Measurements from ENCODE around the gene MON2. TPM values are rescaled to one million over a fixed set of nuclear protein-coding genes. Genes with fewer than 3 reads are reported as not detected.
A peak's percentile ranks its signal among the peaks of the same experiment; 100 is the strongest.

MON2 gene
- total and polyA plus RNA-seq, 2 of the 13 experiments (the other 11 are each of a cell fraction or from before 2014, with no cell fraction given) = 10.5 to 24.8 TPM

DNA sequence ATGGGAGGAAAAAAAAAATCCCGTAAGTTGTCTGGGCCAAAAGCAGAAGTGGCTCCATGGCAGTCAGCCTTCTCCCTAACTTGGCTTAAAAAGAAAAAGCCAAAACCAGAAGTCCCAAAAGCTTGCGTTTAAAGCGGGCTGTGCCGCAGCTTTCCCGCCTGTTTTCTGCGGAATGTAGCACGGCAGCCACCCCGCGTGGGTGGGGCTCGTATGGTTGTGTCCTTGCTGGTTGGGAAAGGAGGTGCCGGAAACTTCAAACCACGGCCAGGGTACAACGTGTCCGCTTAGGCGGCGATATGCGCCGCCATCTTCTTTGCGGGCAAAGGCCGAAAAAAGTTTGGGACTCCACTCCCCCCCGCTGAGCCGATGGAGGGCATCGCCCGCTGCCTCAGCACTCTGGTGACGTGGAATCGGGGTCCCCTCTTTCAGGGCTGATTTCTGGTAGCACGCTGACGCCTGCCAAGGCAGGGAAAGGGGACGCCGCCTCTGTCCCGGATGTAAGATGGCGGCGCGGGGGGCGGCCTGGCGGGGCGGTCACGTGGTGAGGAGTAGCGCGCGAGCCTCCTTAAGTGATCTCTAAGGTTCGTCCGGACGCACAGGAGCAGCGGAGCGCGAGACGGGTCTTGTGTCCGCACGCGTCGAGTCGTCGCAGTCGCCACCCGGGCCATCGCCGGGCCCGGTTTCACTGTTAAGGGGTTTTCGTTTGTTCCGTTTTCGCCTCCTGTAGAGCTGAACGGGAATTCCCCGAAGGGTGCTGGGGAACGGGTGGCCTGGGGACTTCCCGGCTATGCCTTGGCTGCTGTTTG lies 135.8 kb downstream of the MON2 start (continued):
- TF ChIP-seq, protein P1, sequence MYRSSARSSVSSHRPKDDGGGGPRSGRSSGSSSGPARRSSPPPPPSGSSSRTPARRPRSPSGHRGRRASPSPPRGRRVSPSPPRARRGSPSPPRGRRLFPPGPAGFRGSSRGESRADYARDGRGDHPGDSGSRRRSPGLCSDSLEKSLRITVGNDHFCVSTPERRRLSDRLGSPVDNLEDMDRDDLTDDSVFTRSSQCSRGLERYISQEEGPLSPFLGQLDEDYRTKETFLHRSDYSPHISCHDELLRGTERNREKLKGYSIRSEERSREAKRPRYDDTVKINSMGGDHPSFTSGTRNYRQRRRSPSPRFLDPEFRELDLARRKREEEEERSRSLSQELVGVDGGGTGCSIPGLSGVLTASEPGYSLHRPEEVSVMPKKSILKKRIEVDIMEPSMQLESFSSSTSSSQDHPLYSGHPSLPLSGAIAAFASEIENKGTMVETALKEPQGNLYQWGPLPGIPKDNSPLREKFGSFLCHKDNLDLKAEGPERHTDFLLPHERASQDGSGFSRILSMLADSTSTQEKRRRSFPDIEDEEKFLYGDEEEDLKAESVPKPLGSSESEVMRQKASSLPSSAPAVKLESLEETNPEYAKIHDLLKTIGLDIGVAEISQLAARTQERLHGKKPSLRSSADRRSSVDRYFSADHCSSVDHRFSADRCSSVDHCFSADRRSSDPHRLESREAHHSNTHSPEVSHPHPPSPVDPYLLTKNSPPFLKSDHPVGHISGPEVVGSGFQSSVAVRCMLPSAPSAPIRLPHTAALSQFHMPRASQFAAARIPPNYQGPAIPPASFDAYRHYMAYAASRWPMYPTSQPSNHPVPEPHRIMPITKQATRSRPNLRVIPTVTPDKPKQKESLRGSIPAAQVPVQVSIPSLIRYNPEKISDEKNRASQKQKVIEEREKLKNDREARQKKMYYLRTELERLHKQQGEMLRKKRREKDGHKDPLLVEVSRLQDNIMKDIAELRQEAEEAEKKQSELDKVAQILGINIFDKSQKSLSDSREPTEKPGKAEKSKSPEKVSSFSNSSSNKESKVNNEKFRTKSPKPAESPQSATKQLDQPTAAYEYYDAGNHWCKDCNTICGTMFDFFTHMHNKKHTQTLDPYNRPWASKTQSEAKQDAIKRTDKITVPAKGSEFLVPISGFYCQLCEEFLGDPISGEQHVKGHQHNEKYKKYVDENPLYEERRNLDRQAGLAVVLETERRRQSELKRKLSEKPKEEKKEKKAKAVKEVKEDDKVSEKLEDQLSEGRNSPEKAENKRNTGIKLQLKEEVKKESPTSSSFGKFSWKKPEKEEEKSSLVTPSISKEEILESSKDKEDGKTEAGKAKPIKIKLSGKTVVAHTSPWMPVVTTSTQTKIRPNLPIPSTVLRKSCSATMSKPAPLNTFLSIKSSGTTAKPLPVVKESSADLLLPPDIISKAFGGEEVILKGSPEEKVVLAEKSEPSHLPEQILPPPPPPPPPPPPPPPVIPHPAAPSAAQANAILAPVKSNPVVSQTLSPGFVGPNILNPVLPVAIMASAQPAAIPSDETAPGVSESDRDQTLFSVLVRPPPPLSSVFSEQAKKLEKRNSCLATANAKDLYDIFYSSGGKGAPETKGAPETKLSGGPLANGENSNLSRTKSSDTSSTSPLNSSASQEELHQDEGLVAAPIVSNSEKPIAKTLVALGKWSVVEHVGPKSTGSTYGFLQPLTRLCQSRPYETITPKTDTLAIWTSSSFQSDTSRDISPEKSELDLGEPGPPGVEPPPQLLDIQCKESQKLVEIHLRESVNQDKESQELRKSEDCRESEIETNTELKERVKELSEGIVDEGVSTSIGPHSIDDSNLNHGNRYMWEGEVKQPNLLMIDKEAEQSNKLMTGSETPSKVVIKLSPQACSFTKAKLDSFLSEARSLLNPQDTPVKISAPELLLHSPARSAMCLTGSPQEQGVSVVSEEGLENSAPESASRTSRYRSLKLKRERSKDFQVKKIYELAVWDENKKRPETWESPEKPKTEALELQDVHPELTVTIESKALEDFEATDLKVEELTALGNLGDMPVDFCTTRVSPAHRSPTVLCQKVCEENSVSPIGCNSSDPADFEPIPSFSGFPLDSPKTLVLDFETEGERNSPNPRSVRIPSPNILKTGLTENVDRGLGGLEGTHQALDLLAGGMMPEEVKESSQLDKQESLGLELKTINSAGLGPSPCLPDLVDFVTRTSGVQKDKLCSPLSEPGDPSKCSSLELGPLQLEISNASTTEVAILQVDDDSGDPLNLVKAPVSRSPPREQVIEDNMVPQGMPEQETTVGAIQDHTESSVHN (CRISPR knock-in tag; IDR thresholded peaks at IDR 0.05) = no peak
- TF ChIP-seq KAT8 (CRISPR knock-in tag; IDR thresholded peaks at IDR 0.05) = peak; percentile 93
- TF ChIP-seq ZFP41 (CRISPR knock-in tag; IDR thresholded peaks at IDR 0.05; ENCODE audit: borderline replicate concordance) = peak; percentile 72; the same call in 1 of the 2 replicates
- TF ChIP-seq, protein P2, sequence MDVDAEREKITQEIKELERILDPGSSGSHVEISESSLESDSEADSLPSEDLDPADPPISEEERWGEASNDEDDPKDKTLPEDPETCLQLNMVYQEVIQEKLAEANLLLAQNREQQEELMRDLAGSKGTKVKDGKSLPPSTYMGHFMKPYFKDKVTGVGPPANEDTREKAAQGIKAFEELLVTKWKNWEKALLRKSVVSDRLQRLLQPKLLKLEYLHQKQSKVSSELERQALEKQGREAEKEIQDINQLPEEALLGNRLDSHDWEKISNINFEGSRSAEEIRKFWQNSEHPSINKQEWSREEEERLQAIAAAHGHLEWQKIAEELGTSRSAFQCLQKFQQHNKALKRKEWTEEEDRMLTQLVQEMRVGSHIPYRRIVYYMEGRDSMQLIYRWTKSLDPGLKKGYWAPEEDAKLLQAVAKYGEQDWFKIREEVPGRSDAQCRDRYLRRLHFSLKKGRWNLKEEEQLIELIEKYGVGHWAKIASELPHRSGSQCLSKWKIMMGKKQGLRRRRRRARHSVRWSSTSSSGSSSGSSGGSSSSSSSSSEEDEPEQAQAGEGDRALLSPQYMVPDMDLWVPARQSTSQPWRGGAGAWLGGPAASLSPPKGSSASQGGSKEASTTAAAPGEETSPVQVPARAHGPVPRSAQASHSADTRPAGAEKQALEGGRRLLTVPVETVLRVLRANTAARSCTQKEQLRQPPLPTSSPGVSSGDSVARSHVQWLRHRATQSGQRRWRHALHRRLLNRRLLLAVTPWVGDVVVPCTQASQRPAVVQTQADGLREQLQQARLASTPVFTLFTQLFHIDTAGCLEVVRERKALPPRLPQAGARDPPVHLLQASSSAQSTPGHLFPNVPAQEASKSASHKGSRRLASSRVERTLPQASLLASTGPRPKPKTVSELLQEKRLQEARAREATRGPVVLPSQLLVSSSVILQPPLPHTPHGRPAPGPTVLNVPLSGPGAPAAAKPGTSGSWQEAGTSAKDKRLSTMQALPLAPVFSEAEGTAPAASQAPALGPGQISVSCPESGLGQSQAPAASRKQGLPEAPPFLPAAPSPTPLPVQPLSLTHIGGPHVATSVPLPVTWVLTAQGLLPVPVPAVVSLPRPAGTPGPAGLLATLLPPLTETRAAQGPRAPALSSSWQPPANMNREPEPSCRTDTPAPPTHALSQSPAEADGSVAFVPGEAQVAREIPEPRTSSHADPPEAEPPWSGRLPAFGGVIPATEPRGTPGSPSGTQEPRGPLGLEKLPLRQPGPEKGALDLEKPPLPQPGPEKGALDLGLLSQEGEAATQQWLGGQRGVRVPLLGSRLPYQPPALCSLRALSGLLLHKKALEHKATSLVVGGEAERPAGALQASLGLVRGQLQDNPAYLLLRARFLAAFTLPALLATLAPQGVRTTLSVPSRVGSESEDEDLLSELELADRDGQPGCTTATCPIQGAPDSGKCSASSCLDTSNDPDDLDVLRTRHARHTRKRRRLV (CRISPR knock-in tag; IDR thresholded peaks at IDR 0.05) = no peak; the same call in 1 of the 2 replicates
- TF ChIP-seq ZNF383 (CRISPR knock-in tag; IDR thresholded peaks at IDR 0.05; ENCODE audit: borderline replicate concordance) = no peak
- no peak for TF ChIP-seq HMG20A (CRISPR knock-in tag; IDR thresholded peaks at IDR 0.05; ENCODE audit: borderline replicate concordance)
- TF ChIP-seq ZNF317 (CRISPR knock-in tag; IDR thresholded peaks at IDR 0.05) = peak; percentile 46; the same call in 1 of the 2 replicates
- no peak for TF ChIP-seq ZNF558 (CRISPR knock-in tag; IDR thresholded peaks at IDR 0.05; ENCODE audit: borderline replicate concordance)
- TF ChIP-seq ZNF737 (CRISPR knock-in tag; IDR thresholded peaks at IDR 0.05; ENCODE audit: borderline replicate concordance) = no peak; the same call in 1 of the 2 replicates
- no peak; the same call in 1 of the 2 replicates for TF ChIP-seq RXRB (CRISPR knock-in tag; IDR thresholded peaks at IDR 0.05; ENCODE audit: borderline replicate concordance)
- peak; percentile 45; the same call in 1 of the 2 replicates for TF ChIP-seq ZSCAN25 (CRISPR knock-in tag; IDR thresholded peaks at IDR 0.05)
- TF ChIP-seq ZNF781 (CRISPR knock-in tag; IDR thresholded peaks at IDR 0.05; ENCODE audit: borderline replicate concordance, not compliant biosample characterization) = peak; percentile 96
- TF ChIP-seq, protein P3, sequence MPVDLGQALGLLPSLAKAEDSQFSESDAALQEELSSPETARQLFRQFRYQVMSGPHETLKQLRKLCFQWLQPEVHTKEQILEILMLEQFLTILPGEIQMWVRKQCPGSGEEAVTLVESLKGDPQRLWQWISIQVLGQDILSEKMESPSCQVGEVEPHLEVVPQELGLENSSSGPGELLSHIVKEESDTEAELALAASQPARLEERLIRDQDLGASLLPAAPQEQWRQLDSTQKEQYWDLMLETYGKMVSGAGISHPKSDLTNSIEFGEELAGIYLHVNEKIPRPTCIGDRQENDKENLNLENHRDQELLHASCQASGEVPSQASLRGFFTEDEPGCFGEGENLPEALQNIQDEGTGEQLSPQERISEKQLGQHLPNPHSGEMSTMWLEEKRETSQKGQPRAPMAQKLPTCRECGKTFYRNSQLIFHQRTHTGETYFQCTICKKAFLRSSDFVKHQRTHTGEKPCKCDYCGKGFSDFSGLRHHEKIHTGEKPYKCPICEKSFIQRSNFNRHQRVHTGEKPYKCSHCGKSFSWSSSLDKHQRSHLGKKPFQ (CRISPR knock-in tag; IDR thresholded peaks at IDR 0.05; ENCODE audit: insufficient replicate concordance) = peak; percentile 71
